GM18867 (cell line): ENCODE results near the gene PLCB2.

Source experiments
- ATAC-seq: cut with Tn5 transposase; IDR thresholded peaks from one replicate; pipeline ENCODE4 v1.9.1; 2021; ENCODE audit warnings: mild to moderate bottlenecking, moderate library complexity; ENCODE audit not compliant: unreplicated experiment

Gene PLCB2

GRCh38 chr15:40272485-40273056 is 35.2 kb downstream of the PLCB2 start:
- ATAC-seq, result no peak

DNA sequence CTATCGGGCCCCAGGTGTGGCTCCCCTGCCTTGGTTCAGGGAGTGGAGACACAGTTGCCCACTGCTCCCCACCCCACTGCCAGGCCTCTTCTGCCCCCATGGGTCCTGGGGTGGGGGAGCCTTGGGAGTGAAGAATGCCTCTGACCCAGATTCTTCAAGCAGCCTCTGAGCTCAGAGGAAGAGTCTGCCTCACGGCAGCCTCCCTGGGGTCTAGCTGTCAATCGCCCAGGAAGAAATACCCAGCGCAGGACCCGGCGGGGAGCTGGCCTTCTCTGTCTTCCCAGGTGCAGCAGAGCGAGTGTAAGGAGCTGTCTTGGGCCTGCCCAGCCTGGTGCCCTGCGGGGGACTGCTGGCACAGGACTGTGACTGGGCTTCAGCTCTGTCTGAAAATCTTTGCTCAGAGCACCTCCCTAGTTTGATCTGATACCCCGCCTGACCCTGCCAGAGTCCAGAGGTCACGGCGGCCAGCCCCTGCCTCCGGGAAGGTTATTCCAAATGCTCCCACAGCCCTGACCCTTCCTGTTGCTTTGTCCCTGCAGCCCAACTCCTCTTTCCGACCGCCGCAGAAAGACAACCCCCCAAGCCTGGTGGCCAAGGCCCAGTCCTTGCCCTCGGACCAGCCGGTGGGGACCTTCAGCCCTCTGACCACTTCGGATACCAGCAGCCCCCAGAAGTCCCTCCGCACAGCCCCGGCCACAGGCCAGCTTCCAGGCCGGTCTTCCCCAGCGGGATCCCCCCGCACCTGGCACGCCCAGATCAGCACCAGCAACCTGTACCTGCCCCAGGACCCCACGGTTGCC is 35.9 kb downstream of the PLCB2 start:
- no peak for ATAC-seq

DNA sequence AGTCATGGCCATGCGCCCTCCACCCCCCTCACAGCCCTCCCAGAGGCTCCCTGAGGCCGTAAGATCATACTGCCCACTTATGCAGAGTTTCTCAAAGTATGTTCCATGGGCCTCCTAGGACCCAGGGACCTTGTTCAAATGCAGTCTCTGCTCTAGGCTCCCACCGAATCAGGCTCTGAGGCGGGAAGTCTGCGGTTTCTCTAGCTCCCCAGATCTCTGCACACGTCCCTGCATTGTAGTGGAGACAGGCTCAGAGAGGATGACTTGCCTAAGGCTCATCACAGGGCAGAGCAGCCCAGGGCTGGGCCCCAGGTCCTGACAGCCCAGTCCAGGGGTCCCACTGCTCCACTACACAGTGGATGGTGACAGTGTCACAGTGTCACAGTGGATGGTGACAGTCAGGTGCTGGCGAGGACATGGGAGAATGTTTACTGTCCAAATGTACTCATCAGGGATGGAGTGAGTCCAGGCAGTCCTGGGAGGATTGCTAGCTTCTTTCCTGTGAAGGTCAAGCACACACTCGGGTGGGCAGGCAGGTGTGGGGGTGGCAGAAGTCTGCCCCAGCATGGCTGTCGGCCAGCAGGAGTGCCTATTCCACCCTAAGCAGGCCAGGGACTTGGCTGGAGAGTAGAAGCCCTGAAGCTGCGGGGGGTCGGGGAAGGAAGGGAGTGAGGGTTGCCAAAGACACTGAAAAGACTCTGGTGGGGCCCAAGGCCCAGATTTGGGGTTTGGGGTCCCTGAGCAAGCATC is 37.3 kb downstream of the PLCB2 start:
- ATAC-seq, result no peak

GRCh38 chr15:40269604-40270003 is 38.1 kb downstream of the PLCB2 start:
- ATAC-seq, result no peak

DNA sequence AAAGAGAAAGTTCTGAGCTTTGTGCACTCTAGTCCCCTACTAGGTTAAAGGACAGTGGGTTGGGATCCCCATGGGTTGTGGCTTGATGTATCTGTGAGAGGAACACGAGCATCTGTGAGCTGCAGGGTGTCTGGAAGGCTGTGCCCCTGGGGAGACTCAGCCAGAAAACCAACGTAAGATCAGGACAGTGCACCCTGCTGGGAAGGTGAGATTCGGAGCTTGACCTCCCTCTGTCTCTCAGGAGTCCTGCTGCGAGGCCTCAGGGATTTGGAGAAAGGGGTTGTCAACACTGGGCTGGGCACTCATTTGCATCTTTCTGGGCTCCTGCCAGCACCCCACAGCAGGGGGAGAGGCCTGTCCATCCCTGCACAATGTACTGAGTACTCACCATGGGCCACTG is 40.1 kb downstream of the PLCB2 start:
- no peak for ATAC-seq

DNA sequence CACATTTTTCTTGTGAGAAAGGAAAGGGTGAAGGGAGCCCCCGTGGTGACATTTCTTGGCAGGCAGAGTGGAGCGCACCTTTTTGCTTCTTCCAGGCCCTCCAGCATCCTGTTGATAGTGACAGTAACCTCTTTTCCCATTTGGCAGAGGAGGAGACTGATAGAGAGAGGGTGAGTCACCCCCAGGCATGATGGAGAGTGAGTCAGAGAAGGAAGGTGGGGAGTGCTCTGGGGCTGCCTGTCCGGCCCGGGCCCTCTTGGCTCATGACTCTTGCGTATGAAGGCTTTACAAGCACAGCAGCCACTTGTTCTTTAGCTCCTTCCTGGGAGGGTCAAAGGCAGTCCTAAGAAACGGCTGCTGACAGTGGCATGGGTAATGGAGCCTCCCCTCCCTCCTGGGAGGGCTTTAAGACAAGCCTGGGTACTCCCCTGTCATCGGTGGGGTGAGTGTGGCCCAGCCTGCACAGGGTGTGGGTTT is 40.9 kb downstream of the PLCB2 start:
- ATAC-seq, result no peak

- ATAC-seq, result no peak
These were observed 41.9 kb downstream of the PLCB2 start for GRCh38 chr15:40265875-40266274.

- no peak for ATAC-seq
These were observed 42.4 kb downstream of the PLCB2 start for GRCh38 chr15:40265355-40265754.

- ATAC-seq, result no peak
These were observed 43.2 kb downstream of the PLCB2 start for GRCh38 chr15:40264321-40265153.

- no peak for ATAC-seq
These were observed 44.5 kb downstream of the PLCB2 start for GRCh38 chr15:40263024-40263754.

GRCh38 chr15:40259021-40259420 is 48.7 kb downstream of the PLCB2 start:
- no peak for ATAC-seq

DNA sequence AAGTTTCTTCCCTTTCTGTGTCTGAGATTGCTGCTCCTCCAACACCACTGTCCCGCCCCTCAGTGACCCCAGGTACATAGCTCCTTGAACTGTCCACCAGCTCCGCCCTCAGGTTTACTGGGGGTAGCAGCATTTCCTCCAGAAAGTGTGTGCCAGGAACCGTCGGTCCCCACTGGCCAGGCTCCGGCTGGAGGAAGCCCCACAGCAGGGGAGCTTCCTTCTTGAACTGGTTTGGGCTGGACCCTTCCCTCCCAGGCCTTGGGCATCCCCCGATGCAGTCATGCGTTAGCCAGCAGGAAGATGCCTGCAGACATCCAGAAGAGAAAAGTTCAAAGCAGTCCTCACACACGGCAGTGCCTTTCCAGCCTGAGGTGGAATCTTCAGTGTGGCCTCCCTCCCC is 49.2 kb downstream of the PLCB2 start:
- ATAC-seq, result no peak

GRCh38 chr15:40257656-40258450 is 49.9 kb downstream of the PLCB2 start:
- no peak for ATAC-seq

DNA sequence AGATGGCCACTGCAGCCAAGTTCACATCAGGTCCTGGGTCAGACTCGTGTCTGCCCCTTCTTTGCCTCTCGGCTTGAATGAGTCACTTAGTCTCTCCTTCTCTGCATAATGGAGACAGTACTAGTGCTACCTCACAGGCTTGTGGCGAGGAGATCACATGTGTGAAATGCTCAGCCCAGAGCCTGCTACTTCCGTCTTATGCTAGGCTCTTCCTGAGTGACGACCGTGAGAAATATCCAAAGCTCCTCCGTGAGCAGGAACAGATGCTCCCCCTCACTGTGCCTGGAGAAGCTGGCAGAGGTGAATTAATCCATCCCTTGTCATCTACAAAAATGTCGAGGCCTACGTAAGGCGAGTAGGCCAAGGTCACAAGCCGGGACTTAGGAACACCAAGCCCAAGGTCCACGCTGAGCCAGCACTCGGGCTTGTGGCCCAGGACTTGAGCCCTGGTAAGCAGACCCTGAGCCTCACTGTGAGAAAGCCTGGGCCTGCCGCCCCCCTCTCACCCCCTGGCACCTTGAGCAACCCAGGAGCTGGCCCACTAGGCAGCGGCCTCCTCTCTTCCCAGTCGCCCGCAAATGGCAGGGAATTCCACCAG is 51.0 kb downstream of the PLCB2 start:
- ATAC-seq, result no peak

DNA sequence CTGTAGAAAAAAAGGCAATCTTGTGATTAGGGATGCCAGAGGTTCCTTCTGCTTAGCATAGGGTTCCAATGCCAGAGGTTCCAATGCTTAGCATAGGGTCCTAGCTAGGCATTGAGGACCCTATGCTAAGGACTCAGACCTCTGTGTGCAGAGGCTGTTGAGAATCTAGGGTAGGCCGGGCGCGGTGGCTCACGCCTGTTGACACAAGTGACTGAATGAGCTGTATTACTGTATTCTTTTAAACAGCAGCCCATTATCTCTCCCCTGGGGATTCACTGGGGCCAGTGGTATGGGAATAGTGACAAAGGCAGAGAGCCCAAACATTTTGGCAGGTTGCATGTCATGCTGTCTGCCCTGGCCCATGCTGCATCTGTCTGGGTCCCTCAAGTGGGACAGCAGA is 52.7 kb downstream of the PLCB2 start:
- no peak for ATAC-seq

DNA sequence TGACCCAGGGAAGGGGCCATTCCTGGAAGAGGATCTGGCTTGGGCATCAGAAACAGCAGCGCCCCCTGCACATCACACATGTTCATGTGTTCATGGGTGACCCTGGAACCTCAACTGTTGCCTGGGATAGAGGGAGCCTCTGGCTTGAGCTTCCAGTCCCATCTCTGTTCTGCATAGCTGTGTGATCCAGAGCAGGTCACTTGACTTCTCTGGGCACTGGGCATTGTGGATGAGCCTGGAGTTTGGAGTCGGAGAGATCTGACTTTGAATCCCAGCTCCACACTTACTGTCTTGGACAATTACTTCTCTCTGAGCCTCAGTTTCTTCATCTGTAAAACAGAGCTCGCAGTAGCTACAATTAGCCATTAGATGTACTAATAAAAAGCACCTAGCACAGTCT is 53.3 kb downstream of the PLCB2 start:
- ATAC-seq, result no peak

DNA sequence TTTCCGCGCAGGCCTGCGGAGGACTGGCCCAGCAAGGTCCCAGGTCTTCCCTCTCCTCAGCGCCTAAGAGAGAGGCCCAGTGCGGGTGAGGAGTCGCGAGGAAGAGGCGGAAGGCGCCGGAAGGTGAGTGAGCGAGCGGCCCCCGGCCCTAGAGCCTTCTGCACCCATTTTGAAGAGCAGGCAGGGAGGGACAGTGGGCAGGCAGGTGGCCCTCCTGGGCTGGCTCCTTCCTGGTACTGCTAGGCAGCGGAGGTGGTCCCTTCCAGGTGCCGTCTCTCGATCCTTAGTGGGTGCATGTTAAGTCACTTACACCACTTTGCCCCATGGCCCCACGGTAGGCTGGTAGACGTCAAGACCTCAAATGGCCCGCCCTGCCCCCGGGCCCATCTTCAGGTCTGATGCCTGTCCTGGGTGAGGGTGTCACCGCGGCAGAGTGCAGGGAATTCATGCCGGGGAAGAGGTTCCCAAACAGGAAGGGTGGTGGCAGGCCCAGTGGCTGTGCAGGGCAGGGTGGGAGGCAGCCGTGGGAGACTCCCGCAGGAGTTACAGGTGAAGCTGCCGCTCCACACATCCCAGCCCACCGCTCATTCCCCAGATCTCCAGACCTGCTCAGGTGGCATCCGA is 54.5 kb downstream of the PLCB2 start:
- no peak for ATAC-seq

DNA sequence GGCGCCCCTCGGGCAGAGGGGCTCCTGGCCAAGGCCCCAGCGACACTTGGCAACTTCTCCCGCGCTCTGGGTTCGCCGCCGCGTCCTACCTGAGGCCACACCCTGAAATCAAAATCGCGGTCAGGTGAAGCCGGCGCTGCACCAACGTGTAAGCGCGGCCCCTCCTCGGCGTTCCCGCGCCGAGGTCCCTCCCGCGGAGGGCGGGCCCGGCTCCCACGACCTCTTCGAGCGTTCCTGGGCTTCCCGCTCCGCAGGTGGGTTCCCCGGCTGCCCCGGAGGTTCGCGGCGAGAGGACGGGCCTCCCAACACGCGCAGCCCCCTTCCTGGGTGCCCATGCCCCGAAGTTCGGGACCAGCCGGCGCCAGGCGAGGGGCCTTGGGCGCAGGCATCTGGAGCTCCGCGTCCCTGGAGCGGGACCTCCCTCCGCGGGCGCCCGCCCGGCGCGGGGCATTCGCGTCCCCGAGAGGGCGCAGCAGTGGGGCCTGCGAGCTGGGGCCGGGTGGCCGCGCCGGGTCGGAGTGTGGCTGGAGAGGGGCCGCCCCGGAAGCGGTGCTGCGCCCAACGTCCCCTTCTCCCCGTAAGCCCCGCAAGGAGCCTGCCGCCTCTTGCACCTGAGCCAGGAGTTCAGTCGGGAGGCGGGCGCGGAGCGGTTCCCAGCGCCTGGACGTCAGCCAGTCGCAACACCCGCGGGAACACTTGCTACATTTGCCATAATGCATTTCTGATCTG is 55.1 kb downstream of the PLCB2 start:
- no peak for ATAC-seq
